Measurements from ENCODE around the gene EHMT1. TPM values are rescaled to one million over a fixed set of nuclear protein-coding genes. Genes with fewer than 3 reads are reported as not detected.

Gene EHMT1
- total RNA-seq, 2 experiments from 2014 or later: 66.0 to 70.8 TPM

DNA sequence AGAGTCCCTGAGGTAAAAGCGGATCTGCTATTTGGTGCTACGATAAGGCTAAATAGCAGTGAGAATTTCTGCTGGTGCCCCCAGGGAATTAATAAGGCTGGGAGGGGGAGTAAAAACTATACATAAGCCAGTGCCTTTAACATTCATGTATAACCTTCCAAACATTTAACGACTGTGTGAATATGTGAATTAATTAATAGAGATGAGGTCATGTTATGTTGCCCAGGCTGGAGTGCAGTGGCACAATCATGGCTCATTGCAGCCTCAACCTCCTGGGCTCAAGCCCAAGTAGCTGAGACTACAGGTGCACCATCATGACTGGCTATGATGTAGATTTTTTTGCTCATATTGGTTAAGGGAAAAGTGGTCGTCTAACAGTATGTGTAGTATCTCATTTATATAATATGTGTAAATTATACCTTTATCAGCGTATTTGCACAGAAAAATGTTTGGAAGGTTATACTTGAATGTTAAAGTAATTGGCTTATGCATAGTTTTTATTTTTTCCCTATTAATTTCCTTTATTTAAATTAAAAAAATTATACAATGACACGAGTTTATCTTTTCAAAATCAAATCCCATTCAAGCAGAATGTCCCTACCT, 64.6 kb downstream of the EHMT1 start:
- POLR2A ChIA-PET: no interaction called here
- Mint-ChIP-seq H3K27ac (no peak overlapping the region), H3K4me1 (ENCODE audit: low read depth) (peaks cover 27% of the 10 kb centered on the region), H3K9me3 (no peaks in the 10 kb centered on the region), H3K27me3 (no peaks in the 10 kb centered on the region), H3K36me3 (peaks cover 3% of the 10 kb centered on the region), H3K4me3 (no peak overlapping the region)
- DNase-seq: no peak
- intact Hi-C loops (cut with micrococcal nuclease): no loop called here
- CTCF ChIA-PET: interaction anchor here (1.9 kb wide), 1 partner anchor 10 kb away, joined by 10 read pairs; no protein-coding TSS in a partner anchor

DNA sequence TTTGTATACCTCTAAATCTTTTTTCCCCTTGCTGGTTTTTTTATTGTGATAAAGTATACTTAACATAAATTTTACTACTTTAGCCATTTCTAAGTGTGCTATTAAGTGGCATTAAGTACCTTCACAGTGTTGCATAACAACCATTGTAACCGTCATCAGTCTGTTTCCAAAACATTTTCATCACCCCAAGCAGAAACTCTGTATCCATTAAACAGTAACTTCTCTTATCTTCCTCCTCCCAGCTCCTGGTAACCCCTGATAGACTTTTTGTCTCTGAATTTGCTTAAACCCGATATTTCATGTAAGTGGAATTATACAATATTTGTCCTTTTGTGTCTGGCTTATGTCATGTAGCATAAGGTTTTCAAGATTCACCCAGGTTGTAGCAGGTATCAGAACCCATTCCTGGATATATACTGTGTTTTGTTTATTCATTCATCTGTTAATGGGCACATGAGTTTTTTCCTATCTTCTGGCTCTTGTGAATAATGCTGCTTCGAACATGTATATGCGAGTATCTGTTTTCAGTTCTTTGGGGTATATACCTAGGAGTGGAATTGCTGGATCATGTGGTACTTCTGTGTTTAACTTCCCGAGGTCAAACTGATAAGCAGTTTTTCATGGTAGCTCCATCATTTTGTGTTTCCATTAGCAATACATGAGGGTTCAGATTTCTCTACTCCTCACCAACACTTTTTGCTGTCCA, 66.4 kb downstream of the EHMT1 start:
- H3K9me3 Mint-ChIP-seq: no peaks in the 10 kb centered on the region
- H3K4me1 Mint-ChIP-seq (ENCODE audit: low read depth): peaks cover 29% of the 10 kb centered on the region
- ChIA-PET POLR2A (no interaction called here), CTCF (interaction anchor here (1.1 to 1.2 kb wide), 3 partner anchors 10 to 12 kb away, joined by 3 to 4 read pairs (median 3); no protein-coding TSS in a partner anchor)
- H3K27ac Mint-ChIP-seq: no peak overlapping the region
- no peaks in the 10 kb centered on the region for H3K27me3 Mint-ChIP-seq
- no peak for DNase-seq
- peaks cover 2% of the 10 kb centered on the region for H3K36me3 Mint-ChIP-seq
- intact Hi-C loops (cut with micrococcal nuclease): no loop called here
- H3K4me3 Mint-ChIP-seq: no peak overlapping the region

- no peak overlapping the region for H3K4me3 Mint-ChIP-seq
- H3K4me1 Mint-ChIP-seq (ENCODE audit: low read depth): peaks cover 33% of the 10 kb centered on the region
- H3K27me3 Mint-ChIP-seq: no peaks in the 10 kb centered on the region
- no peak overlapping the region for H3K27ac Mint-ChIP-seq
- no peaks in the 10 kb centered on the region for H3K9me3 Mint-ChIP-seq
- intact Hi-C loops (cut with micrococcal nuclease): no loop called here
- no peak for DNase-seq
- ChIA-PET POLR2A (no interaction called here), CTCF (interaction anchor here (1.1 kb wide), 2 partner anchors 9 to 13 kb away, joined by 3 read pairs; no protein-coding TSS in a partner anchor)
- H3K36me3 Mint-ChIP-seq: peaks cover 2% of the 10 kb centered on the region
Observed at GRCh38 chr9:137685741-137686420, 67.1 kb downstream of the EHMT1 start.

DNA sequence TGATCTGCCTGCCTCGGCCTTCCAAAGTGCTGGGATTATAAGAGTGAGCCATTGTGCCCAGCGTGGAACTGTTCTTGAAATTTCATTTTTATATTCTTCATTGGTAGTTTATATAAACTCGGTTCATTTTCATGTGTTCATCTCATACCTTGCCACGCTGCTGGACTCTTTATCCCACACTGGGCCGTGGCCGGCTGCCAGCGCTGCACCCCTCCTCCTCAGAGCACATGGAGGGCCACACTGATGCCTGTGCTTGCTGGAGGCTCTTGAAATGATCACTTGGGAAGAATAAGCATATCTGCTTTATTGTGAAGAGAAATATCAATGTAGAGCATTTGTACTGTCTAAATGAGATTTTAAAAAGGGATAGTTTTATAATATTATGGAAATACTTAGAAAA, 69.5 kb downstream of the EHMT1 start:
- H3K9me3 Mint-ChIP-seq: no peaks in the 10 kb centered on the region

DNA sequence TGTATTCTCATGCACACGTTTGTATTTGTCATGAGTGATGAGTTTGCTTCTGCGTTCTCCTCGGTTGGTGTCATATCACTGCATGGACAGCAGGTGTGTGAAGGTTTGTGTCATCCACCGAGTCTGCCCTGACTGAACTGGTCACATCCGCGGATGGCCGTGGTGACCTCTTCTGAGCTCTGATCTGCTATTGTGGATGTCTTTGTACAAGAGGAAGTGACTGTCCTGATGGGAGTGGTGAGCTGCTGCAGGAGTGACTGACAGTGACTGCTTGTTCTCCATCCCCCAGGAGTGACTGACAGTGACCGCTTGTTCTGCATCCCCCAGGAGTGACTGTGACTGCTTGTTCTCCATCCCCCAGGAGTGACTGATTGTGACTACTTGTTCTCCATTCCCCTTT, 69.9 kb downstream of the EHMT1 start:
- intact Hi-C loops (cut with micrococcal nuclease): no loop called here
- Mint-ChIP-seq H3K9me3 (no peaks in the 10 kb centered on the region), H3K27me3 (no peaks in the 10 kb centered on the region), H3K27ac (no peak overlapping the region), H3K36me3 (peaks cover 2% of the 10 kb centered on the region), H3K4me3 (no peak overlapping the region), H3K4me1 (ENCODE audit: low read depth) (peaks cover 45% of the 10 kb centered on the region)
- ChIA-PET CTCF (interaction anchor here (1.5 kb wide), 1 partner anchor 16 kb away, joined by 5 read pairs; no protein-coding TSS in a partner anchor), POLR2A (no interaction called here)
- no peak for DNase-seq

More for the DNA sequence above, 69.5 kb downstream of the EHMT1 start:
- ChIA-PET CTCF (interaction anchor here (1.5 kb wide), 1 partner anchor 15 kb away, joined by 5 read pairs; no protein-coding TSS in a partner anchor), POLR2A (no interaction called here)
- Mint-ChIP-seq H3K27ac (no peak overlapping the region), H3K36me3 (peaks cover 2% of the 10 kb centered on the region), H3K4me1 (ENCODE audit: low read depth) (peaks cover 47% of the 10 kb centered on the region), H3K4me3 (no peak overlapping the region), H3K27me3 (no peaks in the 10 kb centered on the region)
- intact Hi-C loops (cut with micrococcal nuclease): no loop called here
- no peak for DNase-seq

GRCh38 chr9:137689745-137690529, 71.1 kb downstream of the EHMT1 start:
- ChIA-PET CTCF (interaction anchor here (1.5 kb wide), 2 partner anchors 17 kb away, joined by 4 to 5 read pairs; no protein-coding TSS in a partner anchor), POLR2A (no interaction called here)
- no peaks in the 10 kb centered on the region for H3K27me3 Mint-ChIP-seq
- no peaks in the 10 kb centered on the region for H3K9me3 Mint-ChIP-seq
- H3K4me1 Mint-ChIP-seq (ENCODE audit: low read depth): peaks cover 50% of the 10 kb centered on the region
- H3K27ac Mint-ChIP-seq: no peak overlapping the region
- no peak for DNase-seq
- peaks cover 2% of the 10 kb centered on the region for H3K36me3 Mint-ChIP-seq
- no peak overlapping the region for H3K4me3 Mint-ChIP-seq
- intact Hi-C loops (cut with micrococcal nuclease): no loop called here

GRCh38 chr9:137690930-137691645, 72.3 kb downstream of the EHMT1 start:
- ChIA-PET CTCF (interaction anchor here (1.5 kb wide), 1 partner anchor 18 kb away, joined by 4 read pairs; no protein-coding TSS in a partner anchor), POLR2A (no interaction called here)
- DNase-seq: no peak
- peaks cover under 1% of the 10 kb centered on the region for H3K36me3 Mint-ChIP-seq
- no peak overlapping the region for H3K4me3 Mint-ChIP-seq
- no peak overlapping the region for H3K27ac Mint-ChIP-seq
- no peaks in the 10 kb centered on the region for H3K9me3 Mint-ChIP-seq
- intact Hi-C loops (cut with micrococcal nuclease): no loop called here
- H3K27me3 Mint-ChIP-seq: no peaks in the 10 kb centered on the region
- peaks cover 51% of the 10 kb centered on the region for H3K4me1 Mint-ChIP-seq (ENCODE audit: low read depth)

- ChIA-PET CTCF (no interaction called here), POLR2A (no interaction called here)
- Mint-ChIP-seq H3K9me3 (no peaks in the 10 kb centered on the region), H3K27ac (no peak overlapping the region), H3K4me1 (ENCODE audit: low read depth) (peaks cover 58% of the 10 kb centered on the region), H3K4me3 (no peak overlapping the region), H3K36me3 (no peaks in the 10 kb centered on the region), H3K27me3 (no peaks in the 10 kb centered on the region)
- intact Hi-C loops (cut with micrococcal nuclease): no loop called here
- no peak for DNase-seq
Observed at GRCh38 chr9:137691646-137692351, 73.0 kb downstream of the EHMT1 start.

- Mint-ChIP-seq H3K9me3 (no peaks in the 10 kb centered on the region), H3K27me3 (no peaks in the 10 kb centered on the region), H3K36me3 (peaks cover 2% of the 10 kb centered on the region), H3K4me1 (ENCODE audit: low read depth) (peaks cover 60% of the 10 kb centered on the region), H3K27ac (no peak overlapping the region), H3K4me3 (no peak overlapping the region)
- no peak for DNase-seq
- ChIA-PET CTCF (interaction anchor here (1.4 kb wide), 2 partner anchors 8 to 22 kb away, joined by 3 to 10 read pairs; no protein-coding TSS in a partner anchor), POLR2A (no interaction called here)
- intact Hi-C loops (cut with micrococcal nuclease): no loop called here
Observed at GRCh38 chr9:137694236-137694959, 75.6 kb downstream of the EHMT1 start.

GRCh38 chr9:137694962-137695875, 76.4 kb downstream of the EHMT1 start:
- POLR2A ChIA-PET: no interaction called here
- H3K9me3 Mint-ChIP-seq: no peaks in the 10 kb centered on the region
- DNase-seq: peak; percentile 22
- peaks cover 2% of the 10 kb centered on the region for H3K36me3 Mint-ChIP-seq
- H3K4me1 Mint-ChIP-seq (ENCODE audit: low read depth): peaks cover 53% of the 10 kb centered on the region
- H3K27me3 Mint-ChIP-seq: no peaks in the 10 kb centered on the region
- intact Hi-C loops (cut with micrococcal nuclease): no loop called here
- no peak overlapping the region for H3K4me3 Mint-ChIP-seq
- CTCF ChIA-PET: interaction anchor here (1.0 to 1.4 kb wide), 4 partner anchors 9 to 70 kb away, joined by 3 to 10 read pairs (median 4); no protein-coding TSS in a partner anchor
- no peak overlapping the region for H3K27ac Mint-ChIP-seq
